ENCODE results near the gene SNX17. TPM values are rescaled to one million over a fixed set of nuclear protein-coding genes. Genes with fewer than 3 reads are reported as not detected.
"Not testable (repeated sequence)": the region's sequence is repeated elsewhere in the genome, so short reads cannot be mapped to it uniquely, and the experiment has no call there.

The SNX17 gene
- total RNA-seq, 1 donor from 2014 or later: 64.6 TPM

DNA sequence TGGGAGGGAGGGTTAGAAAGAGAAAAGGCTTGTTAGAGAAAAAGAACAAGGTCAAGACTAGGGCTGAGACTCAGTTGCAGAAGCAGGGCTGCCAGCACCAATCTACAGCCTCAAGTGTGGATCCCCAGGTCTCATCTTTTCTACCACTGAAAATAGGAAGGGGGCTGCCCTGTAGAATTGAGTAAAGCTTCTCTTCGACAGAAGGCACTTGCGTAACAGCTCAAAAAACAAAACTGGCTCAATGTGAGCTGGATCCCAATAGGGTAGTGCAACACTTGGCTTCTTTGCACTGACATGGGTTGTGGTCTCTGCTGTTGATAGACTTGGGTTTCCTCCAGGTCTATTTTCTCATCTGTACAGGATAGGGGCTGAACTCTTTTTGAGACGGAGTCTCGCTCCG lies 45.7 kb upstream of the SNX17 start:
- DNase-seq (ENCODE audit: low read depth): no peak
- TF ChIP-seq, protein P1, sequence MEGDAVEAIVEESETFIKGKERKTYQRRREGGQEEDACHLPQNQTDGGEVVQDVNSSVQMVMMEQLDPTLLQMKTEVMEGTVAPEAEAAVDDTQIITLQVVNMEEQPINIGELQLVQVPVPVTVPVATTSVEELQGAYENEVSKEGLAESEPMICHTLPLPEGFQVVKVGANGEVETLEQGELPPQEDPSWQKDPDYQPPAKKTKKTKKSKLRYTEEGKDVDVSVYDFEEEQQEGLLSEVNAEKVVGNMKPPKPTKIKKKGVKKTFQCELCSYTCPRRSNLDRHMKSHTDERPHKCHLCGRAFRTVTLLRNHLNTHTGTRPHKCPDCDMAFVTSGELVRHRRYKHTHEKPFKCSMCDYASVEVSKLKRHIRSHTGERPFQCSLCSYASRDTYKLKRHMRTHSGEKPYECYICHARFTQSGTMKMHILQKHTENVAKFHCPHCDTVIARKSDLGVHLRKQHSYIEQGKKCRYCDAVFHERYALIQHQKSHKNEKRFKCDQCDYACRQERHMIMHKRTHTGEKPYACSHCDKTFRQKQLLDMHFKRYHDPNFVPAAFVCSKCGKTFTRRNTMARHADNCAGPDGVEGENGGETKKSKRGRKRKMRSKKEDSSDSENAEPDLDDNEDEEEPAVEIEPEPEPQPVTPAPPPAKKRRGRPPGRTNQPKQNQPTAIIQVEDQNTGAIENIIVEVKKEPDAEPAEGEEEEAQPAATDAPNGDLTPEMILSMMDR (conservative IDR thresholded peaks at IDR 0.05; ENCODE audit: low read depth, low read length): no peak

DNA sequence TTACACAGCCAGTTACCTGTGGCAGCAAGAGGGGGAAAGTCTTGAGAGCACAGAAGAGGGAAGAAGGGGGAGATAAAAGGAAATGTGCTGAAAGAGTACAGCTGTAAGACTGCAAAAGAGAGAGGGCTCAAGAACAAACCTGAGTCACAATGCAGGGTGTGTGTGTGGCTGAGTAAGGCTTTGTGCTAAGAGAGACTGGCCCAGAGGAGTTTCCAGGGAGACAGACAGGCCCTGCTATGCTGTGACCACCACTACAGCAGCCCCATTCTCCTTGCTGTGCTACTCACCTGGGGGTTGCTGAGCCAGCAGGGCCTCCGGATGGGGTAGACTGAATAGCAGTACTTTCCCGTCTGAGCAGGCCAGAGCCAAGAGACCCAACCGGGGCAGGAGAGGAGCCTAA lies 35.1 kb upstream of the SNX17 start:
- no peak overlapping the region for H3K4me3 ChIP-seq (ENCODE audit: low read depth, low read length)
- TF ChIP-seq, protein P1 (conservative IDR thresholded peaks at IDR 0.05; ENCODE audit: low read depth, low read length): no peak
- DNase-seq (ENCODE audit: low read depth): no peak

More for the DNA sequence above, 45.7 kb upstream of the SNX17 start:
- no peak overlapping the region for H3K4me3 ChIP-seq (ENCODE audit: low read depth, low read length)

DNA sequence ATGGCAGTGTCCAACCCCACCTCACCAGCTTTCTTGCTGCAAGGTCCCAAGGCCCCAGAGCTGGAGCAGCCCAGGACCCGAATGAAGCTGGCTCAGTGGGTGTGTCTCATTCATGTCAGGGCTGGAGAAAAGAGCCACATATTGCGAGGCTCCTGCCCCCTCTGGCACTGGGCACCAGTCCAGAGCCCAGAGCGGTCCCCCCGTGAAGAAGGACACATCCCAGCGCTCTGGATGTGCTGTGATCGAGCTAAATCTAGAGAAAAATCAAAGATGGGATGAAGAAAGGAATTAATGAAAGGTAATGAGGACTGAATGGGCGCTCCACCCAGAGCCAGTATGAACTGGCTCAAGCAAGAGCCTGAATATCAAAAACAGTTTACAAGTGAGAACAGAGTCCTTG lies 34.2 kb upstream of the SNX17 start:
- TF ChIP-seq, protein P1 (conservative IDR thresholded peaks at IDR 0.05; ENCODE audit: low read depth, low read length): no peak
- DNase-seq (ENCODE audit: low read depth): no peak
- no peak overlapping the region for H3K4me3 ChIP-seq (ENCODE audit: low read depth, low read length)

DNA sequence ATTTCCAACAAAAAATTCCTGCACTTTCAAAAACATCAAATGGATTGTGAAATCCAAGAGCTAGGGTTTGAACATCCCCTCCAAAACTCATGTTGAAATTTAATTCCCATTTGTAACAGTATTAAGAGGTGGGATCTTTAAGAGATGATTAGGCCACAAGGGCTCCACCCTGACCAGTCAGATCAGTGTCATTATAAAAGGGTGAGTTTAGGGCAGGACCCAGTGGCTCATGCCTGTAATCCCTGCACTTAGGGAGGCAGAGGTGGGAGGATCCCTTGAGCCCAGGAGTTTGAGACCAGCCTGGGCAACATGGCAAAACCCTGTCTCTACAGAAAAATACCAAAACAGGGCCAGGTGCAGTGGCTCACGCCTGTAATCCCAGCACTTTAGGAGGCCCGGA lies 22.8 kb upstream of the SNX17 start:
- no peak for DNase-seq (ENCODE audit: low read depth)
- H3K4me3 ChIP-seq (ENCODE audit: low read depth, low read length): no peak overlapping the region
- TF ChIP-seq, protein P1 (conservative IDR thresholded peaks at IDR 0.05; ENCODE audit: low read depth, low read length): no peak

DNA sequence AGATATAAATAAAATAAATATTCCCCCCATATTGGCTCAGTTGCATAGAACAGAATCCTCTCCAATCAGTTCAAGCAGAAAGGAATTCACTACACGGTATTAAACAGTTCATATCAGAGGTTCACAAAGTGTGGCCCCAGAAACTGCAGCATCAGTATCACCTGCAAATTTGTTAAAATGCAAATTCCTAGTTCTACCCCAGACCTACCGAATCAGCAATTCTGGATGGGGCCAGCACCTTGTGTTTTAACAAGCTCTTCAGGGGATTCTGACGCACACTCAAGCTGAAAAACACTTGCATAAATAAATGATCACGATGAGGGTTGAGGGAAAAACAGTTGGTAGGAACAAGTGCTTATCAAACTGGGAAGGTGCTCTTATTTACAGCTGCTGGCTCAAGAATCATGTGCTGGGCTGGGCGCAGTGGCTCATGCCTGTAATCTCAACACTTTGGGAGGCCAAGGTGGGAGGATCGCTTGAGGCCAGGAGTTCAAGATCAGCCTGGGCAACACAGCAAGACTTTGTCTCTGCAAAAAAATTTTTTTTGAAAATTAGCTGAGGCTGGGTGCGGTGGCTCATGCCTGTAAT lies 20.2 kb upstream of the SNX17 start:
- TF ChIP-seq, protein P1 (conservative IDR thresholded peaks at IDR 0.05; ENCODE audit: low read depth, low read length): no peak
- DNase-seq (ENCODE audit: low read depth): no peak
- H3K4me3 ChIP-seq (ENCODE audit: low read depth, low read length): no peak overlapping the region

DNA sequence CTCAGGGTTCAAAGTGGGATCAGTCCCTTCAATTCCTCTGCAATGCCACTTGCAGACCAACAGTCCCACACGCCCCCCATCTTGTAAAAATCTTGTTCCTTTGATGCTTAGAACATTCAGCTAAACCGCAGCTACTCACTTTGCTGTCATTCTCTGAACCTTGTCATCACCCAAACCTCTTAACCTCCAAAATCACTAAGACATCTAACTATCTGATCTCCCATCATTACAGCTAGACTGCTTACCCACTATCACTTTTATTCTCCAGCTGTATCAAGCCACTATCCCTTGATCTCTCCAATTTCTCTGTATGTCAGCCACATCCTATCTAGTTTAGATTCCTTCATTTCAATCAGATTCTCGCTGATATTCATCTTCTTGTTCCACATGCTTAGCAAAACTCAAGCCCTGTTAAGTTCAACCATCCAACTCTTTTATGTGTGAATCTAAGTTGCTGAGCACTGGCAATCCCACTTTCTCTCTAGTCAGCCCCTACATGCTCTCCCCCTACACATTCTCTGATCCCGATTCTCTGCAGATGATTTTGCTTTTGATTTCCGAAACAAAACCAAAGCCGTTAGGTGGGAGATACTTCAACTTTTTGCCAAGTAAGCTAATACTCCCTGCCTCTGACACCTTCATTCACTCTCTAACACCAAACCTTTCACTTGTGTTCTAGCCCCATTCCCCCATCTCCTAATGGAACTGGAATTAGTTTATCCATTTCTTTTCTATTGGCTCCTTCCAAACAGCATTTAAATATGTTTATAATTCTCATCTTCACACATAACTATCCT lies 18.4 kb upstream of the SNX17 start:
- no peak overlapping the region for H3K4me3 ChIP-seq (ENCODE audit: low read depth, low read length)
- TF ChIP-seq, protein P1 (conservative IDR thresholded peaks at IDR 0.05; ENCODE audit: low read depth, low read length): no peak
- DNase-seq (ENCODE audit: low read depth): no peak

DNA sequence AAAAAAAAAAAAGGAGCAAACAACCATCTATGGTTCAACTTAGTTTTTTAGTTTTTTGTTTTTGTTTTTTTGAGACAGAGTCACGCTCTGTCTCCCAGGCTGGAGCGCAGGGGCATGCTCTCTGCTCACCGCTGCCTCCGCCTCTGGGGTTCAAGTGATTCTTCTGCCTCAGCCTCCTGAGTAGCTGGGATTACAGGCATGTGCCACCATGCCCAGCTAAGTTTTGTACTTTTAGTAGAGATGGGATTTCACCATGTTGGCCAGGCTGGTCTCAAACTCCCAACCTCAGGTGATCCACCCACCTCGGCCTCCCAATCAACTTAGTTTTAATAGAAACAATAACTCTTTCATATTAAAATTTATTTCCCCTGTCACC lies 17.0 kb upstream of the SNX17 start:
- H3K4me3 ChIP-seq (ENCODE audit: low read depth, low read length); DNase-seq (ENCODE audit: low read depth): not testable (repeated sequence)

Measured in epithelial cell of proximal tubule (primary cell).